ENCODE results near the gene LY9. TPM values are rescaled to one million over a fixed set of nuclear protein-coding genes. Genes with fewer than 3 reads are reported as not detected.

Gene LY9
- total and polyA plus RNA-seq, 4 donors: 0.21 to 1.5 (median 0.63) TPM

DNA sequence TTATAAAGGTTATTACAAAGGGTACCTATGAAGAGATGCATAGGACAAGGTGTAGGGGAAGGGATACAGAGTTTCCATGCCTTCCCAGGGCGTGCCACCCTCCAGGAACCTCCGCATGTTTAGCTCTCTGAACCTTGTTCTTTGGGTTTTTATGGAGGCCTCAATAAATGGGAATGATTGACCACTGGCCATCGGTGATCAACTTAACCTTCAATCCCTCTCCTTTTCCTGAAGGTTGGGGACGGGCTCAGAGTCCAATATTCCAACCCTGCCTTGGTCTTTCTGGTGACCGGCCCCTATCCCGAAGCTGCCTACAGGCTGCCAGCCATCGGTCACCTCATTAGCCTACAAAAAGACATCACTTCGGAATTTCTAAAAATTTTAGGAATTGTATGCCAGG lies 55.0 kb downstream of the LY9 start:
- TF ChIP-seq YY1 (IDR thresholded peaks at IDR 0.05) (no peak), HNF4G (IDR thresholded peaks at IDR 0.05) (no peak), RAD21 (IDR thresholded peaks at IDR 0.05) (no peak)
- TF ChIP-seq, protein P1, sequence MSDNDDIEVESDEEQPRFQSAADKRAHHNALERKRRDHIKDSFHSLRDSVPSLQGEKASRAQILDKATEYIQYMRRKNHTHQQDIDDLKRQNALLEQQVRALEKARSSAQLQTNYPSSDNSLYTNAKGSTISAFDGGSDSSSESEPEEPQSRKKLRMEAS (IDR thresholded peaks at IDR 0.05): no peak
- TF ChIP-seq, protein P2, sequence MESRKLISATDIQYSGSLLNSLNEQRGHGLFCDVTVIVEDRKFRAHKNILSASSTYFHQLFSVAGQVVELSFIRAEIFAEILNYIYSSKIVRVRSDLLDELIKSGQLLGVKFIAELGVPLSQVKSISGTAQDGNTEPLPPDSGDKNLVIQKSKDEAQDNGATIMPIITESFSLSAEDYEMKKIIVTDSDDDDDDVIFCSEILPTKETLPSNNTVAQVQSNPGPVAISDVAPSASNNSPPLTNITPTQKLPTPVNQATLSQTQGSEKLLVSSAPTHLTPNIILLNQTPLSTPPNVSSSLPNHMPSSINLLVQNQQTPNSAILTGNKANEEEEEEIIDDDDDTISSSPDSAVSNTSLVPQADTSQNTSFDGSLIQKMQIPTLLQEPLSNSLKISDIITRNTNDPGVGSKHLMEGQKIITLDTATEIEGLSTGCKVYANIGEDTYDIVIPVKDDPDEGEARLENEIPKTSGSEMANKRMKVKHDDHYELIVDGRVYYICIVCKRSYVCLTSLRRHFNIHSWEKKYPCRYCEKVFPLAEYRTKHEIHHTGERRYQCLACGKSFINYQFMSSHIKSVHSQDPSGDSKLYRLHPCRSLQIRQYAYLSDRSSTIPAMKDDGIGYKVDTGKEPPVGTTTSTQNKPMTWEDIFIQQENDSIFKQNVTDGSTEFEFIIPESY (IDR thresholded peaks at IDR 0.05): no peak
- TF ChIP-seq, protein P3, sequence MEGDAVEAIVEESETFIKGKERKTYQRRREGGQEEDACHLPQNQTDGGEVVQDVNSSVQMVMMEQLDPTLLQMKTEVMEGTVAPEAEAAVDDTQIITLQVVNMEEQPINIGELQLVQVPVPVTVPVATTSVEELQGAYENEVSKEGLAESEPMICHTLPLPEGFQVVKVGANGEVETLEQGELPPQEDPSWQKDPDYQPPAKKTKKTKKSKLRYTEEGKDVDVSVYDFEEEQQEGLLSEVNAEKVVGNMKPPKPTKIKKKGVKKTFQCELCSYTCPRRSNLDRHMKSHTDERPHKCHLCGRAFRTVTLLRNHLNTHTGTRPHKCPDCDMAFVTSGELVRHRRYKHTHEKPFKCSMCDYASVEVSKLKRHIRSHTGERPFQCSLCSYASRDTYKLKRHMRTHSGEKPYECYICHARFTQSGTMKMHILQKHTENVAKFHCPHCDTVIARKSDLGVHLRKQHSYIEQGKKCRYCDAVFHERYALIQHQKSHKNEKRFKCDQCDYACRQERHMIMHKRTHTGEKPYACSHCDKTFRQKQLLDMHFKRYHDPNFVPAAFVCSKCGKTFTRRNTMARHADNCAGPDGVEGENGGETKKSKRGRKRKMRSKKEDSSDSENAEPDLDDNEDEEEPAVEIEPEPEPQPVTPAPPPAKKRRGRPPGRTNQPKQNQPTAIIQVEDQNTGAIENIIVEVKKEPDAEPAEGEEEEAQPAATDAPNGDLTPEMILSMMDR (IDR thresholded peaks at IDR 0.05; ENCODE audit: low read depth, low read length, missing input control): no peak
- 79% methylated on average over 8 of the region's 8 CpGs for WGBS
- Histone ChIP-seq H3K36me3 (ENCODE audit: control insufficient read depth in 4 of 4, insufficient read depth in 3 of 4, low read depth in 1 of 4, low read length in 3 of 4) (no peaks in the 10 kb centered on the region), H3K27me3 (ENCODE audit: control insufficient read depth in 4 of 4, insufficient read depth in 4 of 4, low read length in 3 of 4) (no peaks in the 10 kb centered on the region), H3K9ac (ENCODE audit: low read depth in 1 of 2, low read length in 2 of 2) (no peak overlapping the region), H3K4me3 (ENCODE audit: low read depth in 1 of 3, low read length in 3 of 3) (no peak overlapping the region), H3K4me1 (ENCODE audit: control insufficient read depth in 4 of 4, insufficient read depth in 4 of 4, low read length in 3 of 4) (no peaks in the 10 kb centered on the region), H3K27ac (ENCODE audit: low read depth in 1 of 2, low read length in 2 of 2) (no peak overlapping the region), H3K9me3 (ENCODE audit: control insufficient read depth in 4 of 4, low read length in 3 of 4) (no peaks in the 10 kb centered on the region)
- no peak for DNase-seq (ENCODE audit: low spot score)

DNA sequence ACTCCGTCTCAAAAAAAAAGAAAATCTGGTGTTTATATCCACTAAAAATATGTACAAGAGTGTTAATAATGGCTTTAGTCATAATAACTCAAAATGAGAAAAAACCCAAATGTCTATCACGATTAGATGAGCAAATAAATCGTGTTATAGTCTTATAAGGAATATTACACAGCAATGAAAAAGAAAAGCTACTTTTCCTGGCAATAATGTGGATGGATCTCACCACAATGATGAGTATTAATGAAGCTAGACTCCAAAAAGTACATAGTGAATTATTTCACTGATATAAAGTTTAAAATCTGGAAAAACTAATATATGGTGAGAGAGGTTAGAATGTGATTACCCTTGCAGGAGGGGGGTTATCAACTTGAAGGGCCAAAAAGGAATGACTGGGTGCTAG lies 57.0 kb downstream of the LY9 start:
- Histone ChIP-seq H3K4me1 (ENCODE audit: control insufficient read depth in 4 of 4, insufficient read depth in 4 of 4, low read length in 3 of 4) (no peaks in the 10 kb centered on the region), H3K27ac (ENCODE audit: low read depth in 1 of 2, low read length in 2 of 2) (no peak overlapping the region), H3K36me3 (ENCODE audit: control insufficient read depth in 4 of 4, insufficient read depth in 3 of 4, low read depth in 1 of 4, low read length in 3 of 4) (no peaks in the 10 kb centered on the region), H3K9me3 (ENCODE audit: control insufficient read depth in 4 of 4, low read length in 3 of 4) (no peaks in the 10 kb centered on the region), H3K27me3 (ENCODE audit: control insufficient read depth in 4 of 4, insufficient read depth in 4 of 4, low read length in 3 of 4) (no peaks in the 10 kb centered on the region), H3K9ac (ENCODE audit: low read depth in 1 of 2, low read length in 2 of 2) (no peak overlapping the region), H3K4me3 (ENCODE audit: low read depth in 1 of 3, low read length in 3 of 3) (no peak overlapping the region)
- WGBS: 91% methylated on average over 3 of the region's 3 CpGs
- TF ChIP-seq RXRA (IDR thresholded peaks at IDR 0.05) (no peak), JUND (IDR thresholded peaks at IDR 0.05) (no peak), GABPA (IDR thresholded peaks at IDR 0.05 in 1 of 2, conservative IDR thresholded peaks at IDR 0.05 in 1 of 2) (no peak), EGR1 (IDR thresholded peaks at IDR 0.05; ENCODE audit: low read depth in 2 of 2) (no peak), FOXA1 (IDR thresholded peaks at IDR 0.05) (no peak), HNF4A (conservative IDR thresholded peaks at IDR 0.05) (no peak), TAF1 (conservative IDR thresholded peaks at IDR 0.05) (no peak), NR2F2 (IDR thresholded peaks at IDR 0.05) (no peak), SP1 (IDR thresholded peaks at IDR 0.05) (no peak), YY1 (IDR thresholded peaks at IDR 0.05) (no peak), HNF4G (IDR thresholded peaks at IDR 0.05) (no peak), FOXA2 (IDR thresholded peaks at IDR 0.05) (no peak), RAD21 (IDR thresholded peaks at IDR 0.05) (no peak)
- TF ChIP-seq, protein P4, sequence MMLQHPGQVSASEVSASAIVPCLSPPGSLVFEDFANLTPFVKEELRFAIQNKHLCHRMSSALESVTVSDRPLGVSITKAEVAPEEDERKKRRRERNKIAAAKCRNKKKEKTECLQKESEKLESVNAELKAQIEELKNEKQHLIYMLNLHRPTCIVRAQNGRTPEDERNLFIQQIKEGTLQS (IDR thresholded peaks at IDR 0.05): no peak
- TF ChIP-seq, protein P3 (IDR thresholded peaks at IDR 0.05; ENCODE audit: low read depth, low read length, missing input control): no peak
- TF ChIP-seq, protein P1 (IDR thresholded peaks at IDR 0.05): no peak
- TF ChIP-seq, protein P5, sequence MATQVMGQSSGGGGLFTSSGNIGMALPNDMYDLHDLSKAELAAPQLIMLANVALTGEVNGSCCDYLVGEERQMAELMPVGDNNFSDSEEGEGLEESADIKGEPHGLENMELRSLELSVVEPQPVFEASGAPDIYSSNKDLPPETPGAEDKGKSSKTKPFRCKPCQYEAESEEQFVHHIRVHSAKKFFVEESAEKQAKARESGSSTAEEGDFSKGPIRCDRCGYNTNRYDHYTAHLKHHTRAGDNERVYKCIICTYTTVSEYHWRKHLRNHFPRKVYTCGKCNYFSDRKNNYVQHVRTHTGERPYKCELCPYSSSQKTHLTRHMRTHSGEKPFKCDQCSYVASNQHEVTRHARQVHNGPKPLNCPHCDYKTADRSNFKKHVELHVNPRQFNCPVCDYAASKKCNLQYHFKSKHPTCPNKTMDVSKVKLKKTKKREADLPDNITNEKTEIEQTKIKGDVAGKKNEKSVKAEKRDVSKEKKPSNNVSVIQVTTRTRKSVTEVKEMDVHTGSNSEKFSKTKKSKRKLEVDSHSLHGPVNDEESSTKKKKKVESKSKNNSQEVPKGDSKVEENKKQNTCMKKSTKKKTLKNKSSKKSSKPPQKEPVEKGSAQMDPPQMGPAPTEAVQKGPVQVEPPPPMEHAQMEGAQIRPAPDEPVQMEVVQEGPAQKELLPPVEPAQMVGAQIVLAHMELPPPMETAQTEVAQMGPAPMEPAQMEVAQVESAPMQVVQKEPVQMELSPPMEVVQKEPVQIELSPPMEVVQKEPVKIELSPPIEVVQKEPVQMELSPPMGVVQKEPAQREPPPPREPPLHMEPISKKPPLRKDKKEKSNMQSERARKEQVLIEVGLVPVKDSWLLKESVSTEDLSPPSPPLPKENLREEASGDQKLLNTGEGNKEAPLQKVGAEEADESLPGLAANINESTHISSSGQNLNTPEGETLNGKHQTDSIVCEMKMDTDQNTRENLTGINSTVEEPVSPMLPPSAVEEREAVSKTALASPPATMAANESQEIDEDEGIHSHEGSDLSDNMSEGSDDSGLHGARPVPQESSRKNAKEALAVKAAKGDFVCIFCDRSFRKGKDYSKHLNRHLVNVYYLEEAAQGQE (IDR thresholded peaks at IDR 0.05): no peak
- TF ChIP-seq, protein P2 (IDR thresholded peaks at IDR 0.05): no peak
- no peak for DNase-seq (ENCODE audit: low spot score)
